Upper lobe of left lung (tissue), 4 donors: ENCODE data around the gene TPD52L1.

Experiments used
- EP300 ChIP-seq, 4 donors: sonication (generic); formaldehyde crosslinking; IDR thresholded peaks; one replicate each; pipeline ENCODE4 v1.5.1; 2017; ENCODE audit warnings: antibody characterized with exemption in 4 of 4, control low read depth in 2 of 4
- POLR2A ChIP-seq, 4 donors: fragments of 450-650 bp; IDR thresholded peaks; one replicate each; pipeline ENCODE4 v1.5.1; 2016 to 2017; ENCODE audit warnings: antibody characterized with exemption in 4 of 4, mild to moderate bottlenecking in 2 of 4
- POLR2AphosphoS5 ChIP-seq, 2 donors: sonication (generic); formaldehyde crosslinking; IDR thresholded peaks; one replicate each; pipeline ENCODE4 v1.5.1; 2017; ENCODE audit warnings: antibody characterized with exemption in 2 of 2
- TF ChIP-seq, protein P1 (sequence below), 6 experiments: fragments of 450-650 bp in 4 of 6; fragments of 200-600 bp in 2 of 6; sonication (generic) in 2 of 6; IDR thresholded peaks; one replicate each; pipeline ENCODE4 v1.5.1; 2016 to 2019; ENCODE audit warnings: antibody characterized with exemption in 6 of 6

DNA sequence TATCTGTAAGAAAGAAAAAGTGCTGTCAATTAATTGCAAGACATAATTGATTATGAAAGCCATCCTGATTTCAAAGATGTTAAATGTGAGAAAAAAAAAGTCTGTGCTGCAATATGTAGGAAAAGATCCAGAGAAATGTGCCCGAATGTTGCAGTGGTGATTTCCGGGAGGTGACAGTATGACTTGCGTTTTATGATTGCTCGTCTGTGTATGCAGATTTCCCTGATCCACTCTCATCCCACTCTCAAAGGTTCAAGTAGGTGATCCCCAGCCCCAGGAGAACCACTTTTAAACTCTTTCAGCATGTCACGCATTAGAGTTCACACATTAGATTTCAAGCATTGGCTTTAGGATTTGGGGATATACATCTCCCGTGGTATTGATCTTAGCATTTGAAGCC, 57.8 kb downstream of the TPD52L1 start:
- TF ChIP-seq, protein P1, sequence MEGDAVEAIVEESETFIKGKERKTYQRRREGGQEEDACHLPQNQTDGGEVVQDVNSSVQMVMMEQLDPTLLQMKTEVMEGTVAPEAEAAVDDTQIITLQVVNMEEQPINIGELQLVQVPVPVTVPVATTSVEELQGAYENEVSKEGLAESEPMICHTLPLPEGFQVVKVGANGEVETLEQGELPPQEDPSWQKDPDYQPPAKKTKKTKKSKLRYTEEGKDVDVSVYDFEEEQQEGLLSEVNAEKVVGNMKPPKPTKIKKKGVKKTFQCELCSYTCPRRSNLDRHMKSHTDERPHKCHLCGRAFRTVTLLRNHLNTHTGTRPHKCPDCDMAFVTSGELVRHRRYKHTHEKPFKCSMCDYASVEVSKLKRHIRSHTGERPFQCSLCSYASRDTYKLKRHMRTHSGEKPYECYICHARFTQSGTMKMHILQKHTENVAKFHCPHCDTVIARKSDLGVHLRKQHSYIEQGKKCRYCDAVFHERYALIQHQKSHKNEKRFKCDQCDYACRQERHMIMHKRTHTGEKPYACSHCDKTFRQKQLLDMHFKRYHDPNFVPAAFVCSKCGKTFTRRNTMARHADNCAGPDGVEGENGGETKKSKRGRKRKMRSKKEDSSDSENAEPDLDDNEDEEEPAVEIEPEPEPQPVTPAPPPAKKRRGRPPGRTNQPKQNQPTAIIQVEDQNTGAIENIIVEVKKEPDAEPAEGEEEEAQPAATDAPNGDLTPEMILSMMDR (IDR thresholded peaks at IDR 0.05) = no peak
- TF ChIP-seq POLR2A (IDR thresholded peaks at IDR 0.05) (no peak), EP300 (IDR thresholded peaks at IDR 0.05) (no peak), POLR2AphosphoS5 (IDR thresholded peaks at IDR 0.05) (no peak)
